Measurements from ENCODE around the gene ADAMTS19.

DNA sequence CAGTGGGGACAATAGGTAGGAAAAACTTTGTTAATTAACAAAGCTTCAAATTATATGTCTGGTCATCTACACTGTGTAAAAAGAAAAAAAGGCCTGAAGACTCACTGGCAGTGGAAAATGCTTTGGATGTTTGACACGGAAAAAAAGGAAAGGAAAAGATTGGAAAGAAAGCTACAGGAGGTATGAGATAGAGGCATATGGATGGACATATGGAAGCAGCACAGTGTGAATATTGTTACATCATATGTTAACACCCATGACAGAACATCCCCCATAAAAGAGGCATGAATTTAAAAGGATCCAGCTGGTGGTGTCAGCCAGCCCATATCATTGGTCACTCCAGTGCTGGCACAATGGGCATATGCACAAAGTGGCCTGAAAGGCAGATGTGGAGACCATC is 19.0 kb upstream of the ADAMTS19 start:
- TF ChIP-seq GATA3 (IDR thresholded peaks at IDR 0.05; ENCODE audit: low read depth, low read length) (no peak), GATA2 (IDR thresholded peaks at IDR 0.05; ENCODE audit: low read depth, low read length) (no peak)

All from SH-SY5Y (cell line).